Testis (tissue), 3 donors: ENCODE measurements around the gene CDC42BPB. TPM values are rescaled to one million over a fixed set of nuclear protein-coding genes. Genes with fewer than 3 reads are reported as not detected.

ENCODE experiments used
- DNase-seq: peaks from one replicate; pipeline ENCODE4 v3.0.0-alpha.2; 2019
- H3K27ac ChIP-seq, 2 donors: fragments of 200-600 bp; sonication (generic); one replicate each; pipeline ENCODE4 v1.5.1; 2019
- H3K27me3 ChIP-seq: fragments of 200-600 bp; sonication (generic); one replicate; pipeline ENCODE4 v1.5.1; 2019
- H3K36me3 ChIP-seq: fragments of 200-600 bp; sonication (generic); one replicate; pipeline ENCODE4 v1.5.1; 2017; ENCODE audit warnings: low read depth; ENCODE audit errors: missing control alignments
- H3K4me1 ChIP-seq: fragments of 200-600 bp; sonication (generic); one replicate; pipeline ENCODE4 v1.5.1; 2019
- H3K4me3 ChIP-seq, 2 donors: fragments of 200-600 bp; sonication (generic); one replicate each; pipeline ENCODE4 v1.5.1; 2017 to 2019
- H3K9me3 ChIP-seq: fragments of 200-600 bp; sonication (generic); one replicate; pipeline ENCODE4 v1.5.1; 2017
- CTCF ChIP-seq, 3 experiments: fragments of 450-650 bp in 2 of 3; fragments of 200-600 bp in 1 of 3; sonication (generic) in 1 of 3; IDR thresholded peaks; one replicate each; pipeline ENCODE4 v1.5.1; 2016 to 2019; ENCODE audit warnings: antibody characterized with exemption in 3 of 3, mild to moderate bottlenecking in 2 of 3, moderate library complexity in 1 of 3
- POLR2A ChIP-seq: fragments of 450-650 bp; IDR thresholded peaks from one replicate; pipeline ENCODE4 v1.6.1; 2017; ENCODE audit warnings: antibody characterized with exemption, mild to moderate bottlenecking, moderate library complexity
- WGBS, 2 donors: methylation state at CpG; one replicate each; pipeline ENCODE4 v1.1.5; 2018; 5-methylcytosine and 5-hydroxymethylcytosine counted together
- intact Hi-C: fragments of 100-400 bp; cut with DNase I; formaldehyde crosslinking; loops from one replicate; pipeline ENCODE4 v1.15.1; 2023; ENCODE audit warnings: low total_unique reads
- polyA plus RNA-seq: library from polyadenylated mRNA; stranded (reverse); fragments of 350-450 nt; fragmentation: Illumina TruSeq; extraction: RNeasy Lipid Tissue Mini Kit (QIAGEN cat#74804); gene quantifications from one replicate; pipeline ENCODE4 v1.2.3, GENCODE V29; 2014; ENCODE audit warnings: low read depth, low replicate concordance; ENCODE audit not compliant: insufficient read depth
- total RNA-seq, 2 donors: library from RNA; depleted of rRNA; stranded (reverse); fragments of >200 nt; gene quantifications; one replicate each; pipeline ENCODE4 v1.2.3, GENCODE V29; 2016

The CDC42BPB gene
- total and polyA plus RNA-seq, 3 donors from 2014 or later = 90.3 to 216 (median 201) TPM

GRCh38 chr14:102916347-102917055 is 140.8 kb downstream of the CDC42BPB start:
- intact Hi-C loops = loop anchor here (10.0 kb wide), 1 partner anchor 222 kb away; no protein-coding TSS in a partner anchor
- WGBS, 2 donors = 57 to 72% methylated on average over 13 to 18 of the region's 18 CpGs
- H3K27me3 ChIP-seq = no peaks in the 10 kb centered on the region
- no peaks in the 10 kb centered on the region for H3K4me1 ChIP-seq
- H3K27ac ChIP-seq = no peak overlapping the region
- DNase-seq = peak; percentile 51
- H3K36me3 ChIP-seq = no peaks in the 10 kb centered on the region
- no peak for TF ChIP-seq POLR2A
- no peak for TF ChIP-seq CTCF (IDR thresholded peaks at IDR 0.05)
- H3K4me3 ChIP-seq = no peak overlapping the region
- H3K9me3 ChIP-seq = no peaks in the 10 kb centered on the region

GRCh38 chr14:102915292-102916110 is 141.8 kb downstream of the CDC42BPB start:
- Histone ChIP-seq H3K4me1 (no peaks in the 10 kb centered on the region), H3K27me3 (no peaks in the 10 kb centered on the region), H3K4me3 (no peak overlapping the region), H3K9me3 (no peaks in the 10 kb centered on the region), H3K27ac (no peak overlapping the region), H3K36me3 (no peaks in the 10 kb centered on the region)
- TF ChIP-seq POLR2A = no peak
- no peak for TF ChIP-seq CTCF (IDR thresholded peaks at IDR 0.05)
- DNase-seq = no peak
- 91 to 93% methylated on average over 6 to 19 of the region's 19 CpGs for WGBS, 2 donors
- intact Hi-C loops = loop anchor here (10.0 kb wide), 1 partner anchor 221 kb away; no protein-coding TSS in a partner anchor

GRCh38 chr14:102914474-102915291 is 142.7 kb downstream of the CDC42BPB start:
- WGBS, 2 donors = 94 to 97% methylated on average over 6 to 26 of the region's 26 CpGs
- intact Hi-C loops = loop anchor here (10.0 kb wide), 1 partner anchor 220 kb away; no protein-coding TSS in a partner anchor
- DNase-seq = no peak
- H3K27ac ChIP-seq = no peak overlapping the region
- H3K27me3 ChIP-seq = no peaks in the 10 kb centered on the region
- H3K4me1 ChIP-seq = no peaks in the 10 kb centered on the region
- H3K9me3 ChIP-seq = no peaks in the 10 kb centered on the region
- no peaks in the 10 kb centered on the region for H3K36me3 ChIP-seq
- TF ChIP-seq CTCF (IDR thresholded peaks at IDR 0.05) (no peak), POLR2A (no peak)
- no peak overlapping the region for H3K4me3 ChIP-seq

- Histone ChIP-seq H3K4me1 (no peaks in the 10 kb centered on the region), H3K27me3 (no peaks in the 10 kb centered on the region), H3K4me3 (no peak overlapping the region), H3K9me3 (no peaks in the 10 kb centered on the region), H3K27ac (no peak overlapping the region), H3K36me3 (no peaks in the 10 kb centered on the region)
- WGBS, 2 donors = 89 to 90% methylated on average over 15 to 25 of the region's 28 CpGs
- DNase-seq = no peak
- TF ChIP-seq CTCF (IDR thresholded peaks at IDR 0.05) (no peak), POLR2A (no peak)
- intact Hi-C loops = loop anchor here (10.0 kb wide), 1 partner anchor 219 kb away; no protein-coding TSS in a partner anchor
Observed at GRCh38 chr14:102913341-102914211, 143.8 kb downstream of the CDC42BPB start.
